Measurements from ENCODE around the gene LAPTM5.

LAPTM5 gene

DNA sequence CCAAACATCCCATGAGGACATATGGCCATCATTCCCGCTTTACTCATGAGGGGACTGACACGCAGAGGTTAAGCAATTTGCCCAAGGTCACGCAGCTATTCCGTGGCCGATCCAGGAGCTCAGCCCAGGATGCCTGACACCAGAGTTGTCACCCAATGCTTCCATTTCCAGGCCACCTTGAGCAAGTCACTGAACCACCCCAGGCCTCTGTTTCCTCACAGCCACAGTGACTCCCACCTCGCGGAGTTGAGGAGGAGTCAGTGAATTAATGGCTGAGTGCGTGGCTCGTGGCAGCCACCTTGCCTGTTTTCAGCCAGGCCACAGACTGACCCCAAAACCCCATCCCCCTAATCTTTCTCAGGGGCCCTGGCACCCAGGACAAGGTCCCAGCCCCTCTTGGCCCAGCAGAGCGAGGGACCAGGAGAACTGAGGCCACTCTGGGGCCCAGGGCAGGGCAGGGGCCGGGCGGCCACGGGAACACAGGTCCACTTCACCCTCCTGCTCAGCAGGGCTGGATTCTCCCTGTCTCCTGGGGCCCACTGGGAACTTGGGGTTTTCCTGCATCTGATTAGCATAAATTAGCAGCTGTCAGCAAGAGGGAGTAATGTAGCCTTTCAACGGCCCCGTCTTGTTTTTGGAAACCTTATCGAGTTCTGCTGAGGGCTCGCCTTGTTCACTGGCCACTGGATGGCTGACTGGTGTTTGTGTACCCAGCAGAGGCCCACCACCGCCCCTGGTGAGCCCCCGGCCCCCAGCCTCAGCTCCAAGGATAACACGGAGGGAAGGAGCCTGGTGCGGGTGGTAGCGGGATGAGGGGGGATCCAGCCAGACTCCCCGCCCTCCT lies 19.7 kb upstream of the LAPTM5 start:
- peaks cover 16% of the 10 kb centered on the region for H3K27me3 ChIP-seq (replicated peaks; ENCODE audit: control insufficient read depth, insufficient read depth, low read length)
- no peak for DNase-seq (ENCODE audit: low read depth)
- H3K9ac ChIP-seq (ENCODE audit: low read length): no peak overlapping the region
- H3K36me3 ChIP-seq (ENCODE audit: control insufficient read depth, insufficient read depth, low read length, severe bottlenecking): no peaks in the 10 kb centered on the region
- no peaks in the 10 kb centered on the region for H3K9me3 ChIP-seq (ENCODE audit: control insufficient read depth, low read length)
- H3K4me1 ChIP-seq (ENCODE audit: control insufficient read depth, insufficient read depth, low read length): no peaks in the 10 kb centered on the region
- H3K4me3 ChIP-seq (ENCODE audit: low read length): no peak overlapping the region

DNA sequence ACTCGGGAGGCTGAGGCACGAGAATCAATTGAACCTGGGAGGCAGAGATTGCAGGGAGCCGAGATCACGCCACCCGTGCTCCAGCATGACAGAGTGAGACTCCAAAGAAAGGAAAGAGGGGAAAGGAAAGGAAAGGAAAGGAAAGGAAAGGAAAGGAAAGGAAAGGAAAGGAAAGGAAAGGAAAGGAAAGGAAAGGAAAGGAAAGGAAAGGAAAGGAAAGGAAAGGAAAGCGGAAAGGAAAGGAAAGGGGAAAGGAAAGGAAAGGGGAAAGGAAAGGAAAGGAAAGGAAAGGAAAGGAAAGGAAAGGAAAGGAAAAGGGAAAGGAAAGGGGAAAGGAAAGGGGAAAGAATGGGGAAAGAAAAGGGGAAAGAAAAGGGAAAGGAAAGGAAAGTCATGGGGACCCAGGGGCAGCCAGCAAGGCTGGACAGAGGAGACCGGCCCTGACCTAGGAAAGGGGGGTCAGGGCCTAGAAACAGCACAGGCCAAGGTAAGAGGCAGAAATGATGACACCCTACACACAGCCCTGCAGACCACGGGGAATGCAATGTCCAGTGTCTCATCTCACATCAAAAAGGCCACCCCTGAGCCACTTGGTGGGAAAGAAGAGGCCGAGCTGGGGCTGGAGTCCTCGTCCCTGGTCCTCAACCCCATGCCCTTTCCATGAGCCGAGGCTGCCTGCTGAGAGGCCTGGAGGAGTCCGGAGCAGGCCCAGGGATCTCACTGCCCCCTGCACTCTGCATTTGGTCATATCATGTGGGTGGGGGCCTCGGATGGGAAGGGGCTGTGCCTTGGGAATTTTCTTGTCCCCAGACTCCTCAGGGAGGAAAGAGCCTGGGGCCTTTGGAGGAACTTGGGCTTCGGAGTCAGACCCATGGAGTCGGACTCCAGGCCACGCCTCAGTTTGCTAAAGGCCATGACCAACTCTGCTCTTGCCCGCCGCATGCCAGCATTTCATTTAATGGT lies 18.8 kb upstream of the LAPTM5 start:
- no peak for DNase-seq (ENCODE audit: low read depth)
- Histone ChIP-seq H3K4me1 (ENCODE audit: control insufficient read depth, insufficient read depth, low read length) (no peaks in the 10 kb centered on the region), H3K36me3 (ENCODE audit: control insufficient read depth, insufficient read depth, low read length, severe bottlenecking) (no peaks in the 10 kb centered on the region), H3K27me3 (replicated peaks; ENCODE audit: control insufficient read depth, insufficient read depth, low read length) (peaks cover 16% of the 10 kb centered on the region), H3K9me3 (ENCODE audit: control insufficient read depth, low read length) (no peaks in the 10 kb centered on the region), H3K9ac (ENCODE audit: low read length) (no peak overlapping the region), H3K4me3 (ENCODE audit: low read length) (no peak overlapping the region)

DNA sequence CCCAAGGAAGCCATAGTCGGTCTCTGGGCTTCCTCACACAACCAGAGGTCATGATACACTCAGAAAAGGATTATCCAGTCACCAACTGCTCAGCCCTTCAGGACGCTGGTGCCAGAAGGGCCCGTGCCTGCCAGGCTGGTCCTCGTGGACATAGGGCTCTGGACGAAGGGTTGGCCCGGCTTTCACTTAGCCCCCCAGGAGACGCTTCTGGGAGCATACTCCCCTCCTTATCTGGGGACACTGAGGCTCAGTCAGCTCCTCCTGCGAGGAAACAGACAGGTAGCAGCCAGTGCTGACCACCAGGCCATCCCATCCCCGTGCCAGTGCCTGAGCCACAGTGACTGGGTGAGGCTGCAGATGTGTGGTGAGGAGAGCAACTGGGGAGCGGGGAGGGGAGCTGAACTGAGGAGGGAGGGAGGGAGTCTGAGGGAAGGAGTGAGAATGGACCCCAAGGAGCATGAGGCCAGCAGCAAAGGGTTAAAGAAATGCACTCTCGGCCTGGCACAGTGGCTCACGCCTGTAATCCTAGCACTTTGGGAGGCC lies 17.9 kb upstream of the LAPTM5 start:
- H3K4me3 ChIP-seq (ENCODE audit: low read length): no peak overlapping the region
- H3K4me1 ChIP-seq (ENCODE audit: control insufficient read depth, insufficient read depth, low read length): no peaks in the 10 kb centered on the region
- H3K9ac ChIP-seq (ENCODE audit: low read length): no peak overlapping the region
- H3K9me3 ChIP-seq (ENCODE audit: control insufficient read depth, low read length): no peaks in the 10 kb centered on the region
- no peaks in the 10 kb centered on the region for H3K36me3 ChIP-seq (ENCODE audit: control insufficient read depth, insufficient read depth, low read length, severe bottlenecking)
- DNase-seq (ENCODE audit: low read depth): no peak
- H3K27me3 ChIP-seq (replicated peaks; ENCODE audit: control insufficient read depth, insufficient read depth, low read length): peaks cover 14% of the 10 kb centered on the region

DNA sequence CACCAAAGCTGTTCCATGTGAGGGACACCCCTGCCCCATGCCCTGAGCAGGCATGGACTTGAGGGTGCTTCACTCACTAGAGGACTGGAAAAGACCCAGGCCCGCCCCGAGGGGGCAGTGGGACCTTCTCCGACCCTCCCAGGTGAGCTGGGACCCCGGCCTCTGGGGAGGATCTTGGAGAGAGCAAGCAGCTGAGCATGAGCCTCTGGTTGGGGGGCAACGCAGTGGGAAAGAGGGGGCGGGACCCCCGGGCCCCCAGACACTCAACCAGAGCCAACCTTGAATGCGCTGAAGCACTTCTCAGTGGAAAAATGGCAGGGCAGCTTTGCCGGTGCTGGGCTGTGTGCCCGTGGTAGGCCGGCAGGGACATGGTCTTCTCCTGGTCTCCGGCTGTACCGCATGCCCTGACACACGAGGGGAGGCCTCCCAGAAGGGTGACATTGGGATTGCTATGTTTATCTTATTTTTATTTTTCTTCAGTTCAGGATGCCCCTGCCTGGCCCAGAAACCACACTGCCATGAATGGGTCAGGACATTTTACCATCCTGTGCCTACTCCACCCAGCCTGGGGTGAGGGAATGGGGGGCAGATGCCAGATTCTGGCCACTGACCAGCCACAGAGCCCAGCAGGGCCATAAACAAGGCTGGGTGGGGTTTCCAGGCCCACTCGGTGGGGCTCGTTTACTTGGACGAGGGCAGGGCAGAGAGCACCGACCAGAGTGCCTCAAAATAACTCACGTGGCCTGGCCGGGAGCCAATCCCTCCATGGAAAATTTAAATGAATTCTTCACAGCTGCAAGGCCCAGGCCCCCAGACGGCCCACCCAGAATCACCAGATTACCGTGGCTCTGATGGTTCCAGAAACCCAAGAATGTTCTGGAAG lies 17.2 kb upstream of the LAPTM5 start:
- no peak overlapping the region for H3K9ac ChIP-seq (ENCODE audit: low read length)
- no peak for DNase-seq (ENCODE audit: low read depth)
- no peaks in the 10 kb centered on the region for H3K4me1 ChIP-seq (ENCODE audit: control insufficient read depth, insufficient read depth, low read length)
- no peaks in the 10 kb centered on the region for H3K9me3 ChIP-seq (ENCODE audit: control insufficient read depth, low read length)
- H3K4me3 ChIP-seq (ENCODE audit: low read length): no peak overlapping the region
- peaks cover 12% of the 10 kb centered on the region for H3K27me3 ChIP-seq (replicated peaks; ENCODE audit: control insufficient read depth, insufficient read depth, low read length)
- no peaks in the 10 kb centered on the region for H3K36me3 ChIP-seq (ENCODE audit: control insufficient read depth, insufficient read depth, low read length, severe bottlenecking)

DNA sequence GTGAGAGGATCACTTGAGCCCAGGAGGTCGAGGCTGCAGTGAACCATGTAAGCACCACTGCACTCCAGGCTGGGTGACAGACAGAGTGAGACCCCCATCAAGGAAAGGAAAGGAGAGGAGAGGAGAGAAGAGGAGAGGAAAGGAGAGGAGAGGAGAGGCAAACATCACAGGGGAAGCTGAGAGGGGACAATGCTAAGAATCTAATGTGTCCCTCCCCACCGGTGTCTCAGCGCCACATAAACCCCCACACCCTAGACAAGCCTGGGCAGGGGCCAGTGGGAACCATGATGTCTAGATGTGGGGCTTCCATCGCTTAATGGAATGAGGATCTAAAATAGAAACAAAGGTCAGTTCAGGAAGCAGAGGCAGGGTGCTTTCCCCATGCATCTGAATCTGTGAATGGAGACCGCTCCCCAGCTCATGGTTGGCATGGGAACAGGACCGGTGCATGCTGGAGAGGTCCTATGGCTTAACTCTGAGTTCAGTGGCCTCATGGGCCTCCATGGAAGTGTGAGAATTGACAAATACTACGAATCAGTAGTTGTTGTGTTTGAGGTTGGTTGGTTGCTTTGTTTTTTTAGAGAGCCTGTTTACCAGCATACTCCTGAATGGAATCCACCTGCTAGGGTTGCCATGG lies 16.3 kb upstream of the LAPTM5 start:
- Histone ChIP-seq H3K9me3 (ENCODE audit: control insufficient read depth, low read length) (no peaks in the 10 kb centered on the region), H3K4me1 (ENCODE audit: control insufficient read depth, insufficient read depth, low read length) (no peaks in the 10 kb centered on the region), H3K27me3 (replicated peaks; ENCODE audit: control insufficient read depth, insufficient read depth, low read length) (peaks cover 12% of the 10 kb centered on the region), H3K36me3 (ENCODE audit: control insufficient read depth, insufficient read depth, low read length, severe bottlenecking) (no peaks in the 10 kb centered on the region), H3K4me3 (ENCODE audit: low read length) (no peak overlapping the region), H3K9ac (ENCODE audit: low read length) (no peak overlapping the region)
- DNase-seq (ENCODE audit: low read depth): no peak

DNA sequence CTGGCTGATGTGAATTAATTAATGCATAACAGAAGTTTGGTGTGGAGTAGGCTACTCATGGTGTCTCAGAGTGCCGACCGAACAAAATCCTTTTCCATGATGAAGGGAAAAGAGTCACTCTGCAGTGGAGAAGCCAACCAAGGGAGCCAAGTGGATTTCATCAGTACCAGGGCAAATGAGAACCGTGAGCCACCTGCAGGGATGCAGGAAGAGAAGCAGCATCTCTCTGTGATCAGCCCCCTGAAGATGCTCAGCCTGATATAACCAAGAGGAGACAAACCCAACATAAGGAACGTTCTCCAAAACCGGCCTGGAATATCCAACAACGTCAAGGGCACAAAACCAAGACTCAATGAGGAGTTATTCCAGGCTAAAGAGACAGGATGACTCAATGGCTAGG lies 13.4 kb upstream of the LAPTM5 start:
- peaks cover 12% of the 10 kb centered on the region for H3K27me3 ChIP-seq (replicated peaks; ENCODE audit: control insufficient read depth, insufficient read depth, low read length)
- no peak overlapping the region for H3K9ac ChIP-seq (ENCODE audit: low read length)
- DNase-seq (ENCODE audit: low read depth): no peak
- H3K4me3 ChIP-seq (ENCODE audit: low read length): no peak overlapping the region
- no peaks in the 10 kb centered on the region for H3K36me3 ChIP-seq (ENCODE audit: control insufficient read depth, insufficient read depth, low read length, severe bottlenecking)
- H3K9me3 ChIP-seq (ENCODE audit: control insufficient read depth, low read length): no peaks in the 10 kb centered on the region
- no peaks in the 10 kb centered on the region for H3K4me1 ChIP-seq (ENCODE audit: control insufficient read depth, insufficient read depth, low read length)

DNA sequence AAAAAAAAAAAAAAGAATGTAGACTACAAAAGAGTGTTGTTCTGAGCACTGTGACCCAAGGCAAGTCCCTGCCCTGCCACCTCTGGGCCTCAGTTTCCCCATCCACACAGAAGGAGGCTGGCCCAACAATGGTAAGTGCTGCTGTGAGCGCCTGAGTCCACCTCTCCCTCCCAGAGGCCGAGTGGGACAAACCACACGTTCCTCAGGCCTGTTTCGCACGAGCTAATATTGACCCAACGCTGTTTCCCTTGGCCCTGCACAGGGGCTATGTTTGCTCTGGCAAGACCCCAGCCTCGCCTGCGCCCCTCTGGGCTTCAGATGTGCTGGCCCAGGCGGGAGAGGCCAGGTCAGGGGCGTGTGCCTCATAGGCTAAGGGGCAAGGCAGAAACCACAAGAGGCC lies 12.6 kb upstream of the LAPTM5 start:
- H3K36me3 ChIP-seq (ENCODE audit: control insufficient read depth, insufficient read depth, low read length, severe bottlenecking): no peaks in the 10 kb centered on the region
- H3K4me3 ChIP-seq (ENCODE audit: low read length): no peak overlapping the region
- no peaks in the 10 kb centered on the region for H3K9me3 ChIP-seq (ENCODE audit: control insufficient read depth, low read length)

DNA sequence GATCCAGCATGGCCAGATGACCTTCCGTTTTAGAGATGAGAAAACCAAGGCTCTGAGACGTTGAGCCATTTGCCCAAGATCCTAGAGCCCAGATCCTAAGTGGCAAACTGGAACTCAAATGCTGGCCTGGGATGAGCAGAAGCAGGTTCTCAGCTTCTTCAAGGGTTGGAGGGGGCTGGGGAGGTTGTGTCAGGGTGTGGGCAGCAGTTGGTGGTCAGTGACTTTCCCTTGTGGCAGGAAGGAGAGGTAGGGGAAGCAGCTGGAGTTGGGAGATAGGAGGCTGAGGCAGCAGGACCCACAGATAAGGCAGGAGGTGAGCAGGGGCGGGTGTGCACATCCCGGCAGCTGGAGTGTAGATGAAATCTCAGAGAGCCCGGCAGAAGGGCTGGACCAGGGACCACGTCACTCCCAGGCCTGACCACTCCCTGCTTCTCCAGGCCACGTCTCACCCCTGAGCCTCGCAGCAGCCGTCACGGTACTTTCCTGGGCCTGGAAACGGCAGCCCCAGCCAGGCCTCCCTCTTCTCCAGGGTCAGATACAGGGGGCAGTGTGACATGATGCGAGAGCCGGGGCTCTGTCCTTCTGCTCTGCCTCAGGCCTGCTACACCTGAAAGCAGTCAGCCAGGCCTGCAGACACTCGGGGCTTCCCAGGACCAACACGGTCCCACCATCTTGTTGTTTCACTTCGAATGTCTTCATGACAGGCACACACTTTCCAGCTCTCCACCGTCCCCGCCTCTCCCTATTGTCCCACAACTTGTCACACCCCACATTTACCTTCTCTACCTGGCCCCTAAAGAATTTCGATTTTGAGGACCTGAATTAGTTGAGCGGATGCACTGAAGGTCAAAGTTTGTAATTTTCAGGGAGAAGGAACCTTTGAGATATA lies 11.5 kb upstream of the LAPTM5 start:
- no peak for DNase-seq (ENCODE audit: low read depth)
- Histone ChIP-seq H3K4me3 (ENCODE audit: low read length) (no peak overlapping the region), H3K9me3 (ENCODE audit: control insufficient read depth, low read length) (no peaks in the 10 kb centered on the region), H3K36me3 (ENCODE audit: control insufficient read depth, insufficient read depth, low read length, severe bottlenecking) (no peaks in the 10 kb centered on the region), H3K4me1 (ENCODE audit: control insufficient read depth, insufficient read depth, low read length) (no peaks in the 10 kb centered on the region), H3K9ac (ENCODE audit: low read length) (no peak overlapping the region), H3K27me3 (replicated peaks; ENCODE audit: control insufficient read depth, insufficient read depth, low read length) (peaks cover 6% of the 10 kb centered on the region)

More for the DNA sequence above, 12.6 kb upstream of the LAPTM5 start:
- H3K27me3 ChIP-seq (replicated peaks; ENCODE audit: control insufficient read depth, insufficient read depth, low read length): peaks cover 11% of the 10 kb centered on the region
- DNase-seq (ENCODE audit: low read depth): no peak
- H3K9ac ChIP-seq (ENCODE audit: low read length): no peak overlapping the region
- H3K4me1 ChIP-seq (ENCODE audit: control insufficient read depth, insufficient read depth, low read length): no peaks in the 10 kb centered on the region

DNA sequence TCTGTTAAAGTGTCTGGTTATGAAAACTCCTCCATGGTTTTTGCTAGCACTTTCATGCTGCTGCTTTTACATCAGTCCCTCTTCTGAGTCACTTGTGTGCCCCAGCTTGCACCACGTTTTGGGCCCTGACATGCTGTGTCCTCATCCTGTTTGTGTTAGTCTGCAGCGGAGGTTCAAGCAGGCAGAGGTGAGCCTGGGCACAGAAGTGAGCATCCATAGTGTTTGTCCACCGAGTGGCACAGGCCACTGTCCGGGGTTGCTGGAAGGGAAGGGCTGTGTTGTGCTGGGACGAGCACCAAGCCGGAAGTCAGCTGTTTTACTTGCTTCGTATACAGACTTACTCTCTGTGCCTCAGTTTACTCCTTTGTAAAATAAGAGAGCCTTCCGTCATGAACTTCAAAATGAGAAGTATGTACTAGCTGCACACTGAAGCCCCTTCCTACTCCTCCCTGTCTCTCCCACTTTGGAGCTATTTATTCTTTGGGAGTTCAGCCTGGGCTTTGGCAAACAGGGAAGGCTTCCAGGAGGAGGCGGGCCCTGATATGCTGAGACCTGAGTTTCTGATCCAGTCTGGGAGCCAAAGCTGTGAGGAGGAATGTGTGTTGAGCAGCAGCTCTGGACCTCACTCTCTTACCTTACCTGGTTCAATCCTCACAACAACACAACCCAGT lies 10.7 kb upstream of the LAPTM5 start:
- Histone ChIP-seq H3K36me3 (ENCODE audit: control insufficient read depth, insufficient read depth, low read length, severe bottlenecking) (no peaks in the 10 kb centered on the region), H3K9ac (ENCODE audit: low read length) (no peak overlapping the region)
- no peak for DNase-seq (ENCODE audit: low read depth)

More for the DNA sequence above, 10.7 kb upstream of the LAPTM5 start:
- Histone ChIP-seq H3K9me3 (ENCODE audit: control insufficient read depth, low read length) (no peaks in the 10 kb centered on the region), H3K27me3 (replicated peaks; ENCODE audit: control insufficient read depth, insufficient read depth, low read length) (peaks cover under 1% of the 10 kb centered on the region), H3K4me1 (ENCODE audit: control insufficient read depth, insufficient read depth, low read length) (no peaks in the 10 kb centered on the region), H3K4me3 (ENCODE audit: low read length) (no peak overlapping the region)

All from adipocyte (in vitro differentiated cells).